HL-60 (cell line): ENCODE results near the gene MYO16.

ENCODE experiments used
- DNase-seq, 2 experiments: peaks; one replicate each; pipeline ENCODE4 v3.0.0-alpha.2; 2010 to 2020; ENCODE audit warnings: low read depth in 1 of 2, low spot score in 1 of 2
- H3K27ac ChIP-seq: fragments of 250-450 bp; sonication (Bioruptor Pico); replicated peaks from 2 replicates; pipeline ENCODE4 v1.5.1; 2020; ENCODE audit warnings: mild to moderate bottlenecking, moderate library complexity
- H3K27me3 ChIP-seq: fragments of 250-450 bp; sonication (Bioruptor Pico); 2 replicates; pipeline ENCODE4 v1.5.1; 2021; ENCODE audit warnings: mild to moderate bottlenecking, moderate library complexity; ENCODE audit not compliant: insufficient read depth, poor library complexity, severe bottlenecking
- H3K4me3 ChIP-seq: replicated peaks from 2 replicates; pipeline ENCODE4 v1.5.1; 2011; ENCODE audit warnings: mild to moderate bottlenecking, control low read depth, low read length; ENCODE audit not compliant: insufficient read depth
- CTCF ChIP-seq: IDR thresholded peaks from one replicate; pipeline ENCODE4 v1.5.1; 2011; ENCODE audit warnings: low read length, control low read depth, inconsistent platforms; ENCODE audit not compliant: insufficient read depth
- GABPA ChIP-seq: IDR thresholded peaks from 2 replicates; pipeline ENCODE4 v1.6.1; 2012; ENCODE audit warnings: low read depth
- POLR2AphosphoS5 ChIP-seq: IDR thresholded peaks from 2 replicates; pipeline ENCODE4 v1.6.1; 2012; ENCODE audit warnings: low read depth
- REST ChIP-seq: IDR thresholded peaks from 2 replicates; pipeline ENCODE4 v1.6.1; 2012; ENCODE audit warnings: low read depth; ENCODE audit not compliant: insufficient replicate concordance
- SPI1 ChIP-seq: IDR thresholded peaks from 2 replicates; pipeline ENCODE4 v1.6.1; 2012; ENCODE audit warnings: low read depth, mild to moderate bottlenecking, borderline replicate concordance

MYO16 gene

GRCh38 chr13:108743522-108743921 lies 114.1 kb downstream of the MYO16 start:
- Histone ChIP-seq H3K27me3 (no peaks in the 10 kb centered on the region), H3K27ac (no peak overlapping the region), H3K4me3 (no peak overlapping the region)
- no peak for DNase-seq
- TF ChIP-seq REST, result no peak
- no peak for TF ChIP-seq CTCF
- no peak for TF ChIP-seq GABPA
- no peak for TF ChIP-seq SPI1
- no peak for TF ChIP-seq POLR2AphosphoS5

GRCh38 chr13:108747843-108748242 lies 118.4 kb downstream of the MYO16 start:
- Histone ChIP-seq H3K27ac (no peak overlapping the region), H3K27me3 (no peaks in the 10 kb centered on the region), H3K4me3 (no peak overlapping the region)
- no peak for DNase-seq
- no peak for TF ChIP-seq SPI1
- TF ChIP-seq POLR2AphosphoS5, result no peak
- no peak for TF ChIP-seq REST
- no peak for TF ChIP-seq CTCF
- no peak for TF ChIP-seq GABPA

GRCh38 chr13:108752276-108752675 lies 122.9 kb downstream of the MYO16 start:
- TF ChIP-seq POLR2AphosphoS5 (no peak), REST (no peak), GABPA (no peak), SPI1 (no peak), CTCF (no peak)
- DNase-seq, result no peak
- Histone ChIP-seq H3K27me3 (no peaks in the 10 kb centered on the region), H3K27ac (no peak overlapping the region), H3K4me3 (no peak overlapping the region)
